ENCODE data around the gene TNIK. TPM values are rescaled to one million over a fixed set of nuclear protein-coding genes. Genes with fewer than 3 reads are reported as not detected.

Gene TNIK
- total RNA-seq, 1 experiment from 2014 or later = 7.0 TPM

DNA sequence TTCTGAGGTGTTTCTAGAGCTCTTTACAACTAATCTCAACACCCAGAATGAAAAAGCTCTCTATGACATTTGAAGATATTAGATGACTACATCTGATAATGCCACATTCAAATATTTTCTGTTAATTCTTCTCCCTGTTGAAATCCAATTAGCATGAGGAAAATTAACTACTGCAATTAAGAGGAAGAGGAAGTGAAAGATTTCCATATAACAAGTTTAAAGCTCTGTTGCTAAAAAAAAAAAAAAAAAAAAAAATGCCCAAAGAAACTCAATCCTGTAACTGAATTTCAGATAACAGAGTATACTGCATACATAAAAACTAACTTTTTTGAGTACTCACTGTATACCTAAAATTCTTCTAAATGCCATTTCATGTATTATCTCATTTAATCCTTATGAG lies 109.8 kb downstream of the TNIK start:
- no peak overlapping the region for H3K27ac ChIP-seq (ENCODE audit: low read length)
- no peak overlapping the region for H3K9ac ChIP-seq (ENCODE audit: low read length)
- H3K36me3 ChIP-seq (ENCODE audit: low read depth, low read length) = no peaks in the 10 kb centered on the region
- CTCF ChIA-PET = no interaction called here
- no peaks in the 10 kb centered on the region for H3K79me2 ChIP-seq (ENCODE audit: low read length)
- no peak overlapping the region for H2AFZ ChIP-seq (ENCODE audit: low read length)
- no peak for ATAC-seq
- BruUV-seq (replicated peaks) = no TSS peak
- POLR2A ChIA-PET (ENCODE audit: unreplicated experiment) = interaction anchor here (0.6 kb wide), 2 partner anchors 54 to 107 kb away, joined by 5 to 13 read pairs; no protein-coding TSS in a partner anchor
- intact Hi-C loops (cut with micrococcal nuclease) = loop anchor here (2.0 to 5.0 kb wide), 2 partner anchors 16 to 158 kb away; no protein-coding TSS in a partner anchor
- H3K9me3 ChIP-seq (ENCODE audit: low read length) = no peaks in the 10 kb centered on the region
- H4K20me1 ChIP-seq (ENCODE audit: low read length) = no peaks in the 10 kb centered on the region
- TF ChIP-seq EZH2phosphoT487 (IDR thresholded peaks at IDR 0.05; ENCODE audit: borderline replicate concordance, low read length) (no peak), EZH2 (IDR thresholded peaks at IDR 0.05; ENCODE audit: low read length, unreplicated experiment) (no peak)
- TF ChIP-seq, protein P1, sequence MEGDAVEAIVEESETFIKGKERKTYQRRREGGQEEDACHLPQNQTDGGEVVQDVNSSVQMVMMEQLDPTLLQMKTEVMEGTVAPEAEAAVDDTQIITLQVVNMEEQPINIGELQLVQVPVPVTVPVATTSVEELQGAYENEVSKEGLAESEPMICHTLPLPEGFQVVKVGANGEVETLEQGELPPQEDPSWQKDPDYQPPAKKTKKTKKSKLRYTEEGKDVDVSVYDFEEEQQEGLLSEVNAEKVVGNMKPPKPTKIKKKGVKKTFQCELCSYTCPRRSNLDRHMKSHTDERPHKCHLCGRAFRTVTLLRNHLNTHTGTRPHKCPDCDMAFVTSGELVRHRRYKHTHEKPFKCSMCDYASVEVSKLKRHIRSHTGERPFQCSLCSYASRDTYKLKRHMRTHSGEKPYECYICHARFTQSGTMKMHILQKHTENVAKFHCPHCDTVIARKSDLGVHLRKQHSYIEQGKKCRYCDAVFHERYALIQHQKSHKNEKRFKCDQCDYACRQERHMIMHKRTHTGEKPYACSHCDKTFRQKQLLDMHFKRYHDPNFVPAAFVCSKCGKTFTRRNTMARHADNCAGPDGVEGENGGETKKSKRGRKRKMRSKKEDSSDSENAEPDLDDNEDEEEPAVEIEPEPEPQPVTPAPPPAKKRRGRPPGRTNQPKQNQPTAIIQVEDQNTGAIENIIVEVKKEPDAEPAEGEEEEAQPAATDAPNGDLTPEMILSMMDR (conservative IDR thresholded peaks at IDR 0.05; ENCODE audit: low read depth, low read length) = no peak
- peaks cover 68% of the 10 kb centered on the region for H3K4me1 ChIP-seq (ENCODE audit: insufficient read depth, low read length)
- peaks cover 8% of the 10 kb centered on the region for H3F3A ChIP-seq (ENCODE audit: low read length, unreplicated experiment)
- H3K27me3 ChIP-seq (ENCODE audit: low read length) = no peaks in the 10 kb centered on the region
- H3K4me2 ChIP-seq (ENCODE audit: low read length) = no peak overlapping the region
- H3K9me2 ChIP-seq (replicated peaks; ENCODE audit: low read length) = no peaks in the 10 kb centered on the region
- H3K4me3 ChIP-seq (ENCODE audit: low read length) = no peak overlapping the region
- DNase-seq = no peak

DNA sequence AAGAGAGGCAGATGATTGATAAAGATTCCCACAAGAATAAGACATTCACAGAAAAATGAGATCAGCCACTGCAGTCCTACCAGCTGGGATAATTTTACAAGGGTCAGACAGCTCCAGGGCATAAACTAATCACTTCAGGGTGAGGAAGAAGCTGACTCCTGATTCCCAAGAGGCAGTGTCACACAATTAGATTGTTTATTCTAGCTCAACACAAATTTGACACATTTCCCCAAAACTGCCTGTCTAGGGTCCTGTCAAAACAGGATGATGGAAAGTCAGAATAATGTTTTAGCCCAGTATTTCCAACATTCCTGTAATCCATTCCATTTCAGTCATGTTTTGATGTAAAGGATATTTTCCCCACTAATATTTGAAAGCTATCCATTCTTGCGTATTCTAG lies 110.8 kb downstream of the TNIK start:
- H3K4me1 ChIP-seq (ENCODE audit: insufficient read depth, low read length) = peaks cover 59% of the 10 kb centered on the region
- H3K9me3 ChIP-seq (ENCODE audit: low read length) = no peaks in the 10 kb centered on the region
- H4K20me1 ChIP-seq (ENCODE audit: low read length) = no peaks in the 10 kb centered on the region
- CTCF ChIA-PET = no interaction called here
- DNase-seq = peak; percentile 61
- ATAC-seq = peak; percentile 10; the same call in 1 of the 2 replicates
- no peak overlapping the region for H3K9ac ChIP-seq (ENCODE audit: low read length)
- BruUV-seq (replicated peaks) = no TSS peak
- H3K9me2 ChIP-seq (replicated peaks; ENCODE audit: low read length) = no peaks in the 10 kb centered on the region
- H3K4me2 ChIP-seq (ENCODE audit: low read length) = 0 out of 2 replicates have a peak overlapping the region, but pooled peaks have one; percentile 2
- intact Hi-C loops (cut with micrococcal nuclease) = no loop called here
- peaks cover 7% of the 10 kb centered on the region for H3F3A ChIP-seq (ENCODE audit: low read length, unreplicated experiment)
- TF ChIP-seq, protein P1 (conservative IDR thresholded peaks at IDR 0.05; ENCODE audit: low read depth, low read length) = no peak
- TF ChIP-seq EZH2phosphoT487 (IDR thresholded peaks at IDR 0.05; ENCODE audit: borderline replicate concordance, low read length) = no peak
- TF ChIP-seq EZH2 (IDR thresholded peaks at IDR 0.05; ENCODE audit: low read length, unreplicated experiment) = no peak
- no peaks in the 10 kb centered on the region for H3K27me3 ChIP-seq (ENCODE audit: low read length)
- H2AFZ ChIP-seq (ENCODE audit: low read length) = no peak overlapping the region
- no peaks in the 10 kb centered on the region for H3K36me3 ChIP-seq (ENCODE audit: low read depth, low read length)
- no peak overlapping the region for H3K4me3 ChIP-seq (ENCODE audit: low read length)
- POLR2A ChIA-PET (ENCODE audit: unreplicated experiment) = no interaction called here
- no peaks in the 10 kb centered on the region for H3K79me2 ChIP-seq (ENCODE audit: low read length)
- peak overlapping the region; percentile 14; the same call in 1 of the 2 replicates for H3K27ac ChIP-seq (ENCODE audit: low read length)

DNA sequence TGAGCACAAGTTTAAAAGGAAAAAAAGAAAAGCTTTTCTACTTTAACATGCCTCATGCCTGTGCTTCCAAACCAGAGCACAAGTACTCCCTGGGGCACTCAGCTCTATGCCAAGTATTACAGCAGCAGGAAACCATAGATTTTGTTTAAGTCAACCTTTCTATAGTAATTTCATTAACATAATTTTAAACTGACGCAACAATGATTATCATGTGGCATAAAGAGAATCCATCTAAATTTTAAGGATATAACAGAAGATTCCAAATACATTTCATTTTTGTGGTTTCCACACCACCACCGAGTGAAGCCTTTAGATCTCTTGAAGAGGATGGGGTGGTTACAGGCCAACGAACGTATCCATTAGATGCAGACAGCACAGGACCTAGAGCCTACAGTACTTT lies 112.1 kb downstream of the TNIK start:
- Histone ChIP-seq H3K9me2 (replicated peaks; ENCODE audit: low read length) (no peaks in the 10 kb centered on the region), H3K79me2 (ENCODE audit: low read length) (no peaks in the 10 kb centered on the region), H3K4me3 (ENCODE audit: low read length) (no peak overlapping the region), H3K4me1 (ENCODE audit: insufficient read depth, low read length) (peaks cover 47% of the 10 kb centered on the region), H3K9me3 (ENCODE audit: low read length) (no peaks in the 10 kb centered on the region), H3K9ac (ENCODE audit: low read length) (no peak overlapping the region), H3K27me3 (ENCODE audit: low read length) (no peaks in the 10 kb centered on the region), H3K4me2 (ENCODE audit: low read length) (no peak overlapping the region), H4K20me1 (ENCODE audit: low read length) (no peaks in the 10 kb centered on the region), H3K27ac (ENCODE audit: low read length) (no peak overlapping the region), H3F3A (ENCODE audit: low read length, unreplicated experiment) (no peaks in the 10 kb centered on the region), H2AFZ (ENCODE audit: low read length) (no peak overlapping the region), H3K36me3 (ENCODE audit: low read depth, low read length) (no peaks in the 10 kb centered on the region)
- ChIA-PET CTCF (interaction anchor here (0.7 kb wide), 1 partner anchor 219 kb away, joined by 4 read pairs; no protein-coding TSS in a partner anchor), POLR2A (ENCODE audit: unreplicated experiment) (no interaction called here)
- intact Hi-C loops (cut with micrococcal nuclease) = no loop called here
- no peak for TF ChIP-seq EZH2phosphoT487 (IDR thresholded peaks at IDR 0.05; ENCODE audit: borderline replicate concordance, low read length)
- BruUV-seq (replicated peaks) = no TSS peak
- DNase-seq (no peak), ATAC-seq (no peak)
